ENCODE data around the gene TPK1. TPM values are rescaled to one million over a fixed set of nuclear protein-coding genes. Genes with fewer than 3 reads are reported as not detected.

Gene TPK1
- total RNA-seq, 1 donor from 2014 or later, result 14.5 TPM

- H4K20me1 ChIP-seq (ENCODE audit: low read depth), result no peaks in the 10 kb centered on the region
- peaks cover 34% of the 10 kb centered on the region for H3F3A ChIP-seq (ENCODE audit: low read depth)
- H3K9me3 Mint-ChIP-seq, result no peaks in the 10 kb centered on the region
- H3K79me2 ChIP-seq (ENCODE audit: low read depth), result no peaks in the 10 kb centered on the region
- peaks cover 8% of the 10 kb centered on the region for H3K4me1 Mint-ChIP-seq
- H3K36me3 ChIP-seq, result peaks cover 5% of the 10 kb centered on the region
- H3K27me3 Mint-ChIP-seq (ENCODE audit: insufficient read depth, low read depth), result no peaks in the 10 kb centered on the region
- H3K4me1 ChIP-seq, result peaks cover 23% of the 10 kb centered on the region
- no peak overlapping the region for H2AFZ ChIP-seq (replicated peaks)
- H3K9me3 ChIP-seq (ENCODE audit: low read depth), result no peaks in the 10 kb centered on the region
- H3K27me3 ChIP-seq, result no peaks in the 10 kb centered on the region
- H3K9ac ChIP-seq, result no peak overlapping the region
- H3K27ac ChIP-seq, result peak overlapping the region; percentile 87
- H3K4me3 ChIP-seq, result no peak overlapping the region
- no peak overlapping the region for H3K4me2 ChIP-seq
- H3K4me3 Mint-ChIP-seq, result no peak overlapping the region
- no peak overlapping the region for H3K27ac Mint-ChIP-seq
- peak; percentile 55 for DNase-seq (ENCODE audit: low spot score)
- TF ChIP-seq EZH2 (IDR thresholded peaks at IDR 0.05) (no peak), CTCF (IDR thresholded peaks at IDR 0.05) (no peak), EZH2phosphoT487 (IDR thresholded peaks at IDR 0.05) (no peak)
- H3K36me3 Mint-ChIP-seq, result no peaks in the 10 kb centered on the region
Measured at GRCh38 chr7:144534655-144535395, 301.0 kb downstream of the TPK1 start.

GRCh38 chr7:144534196-144534595, 301.7 kb downstream of the TPK1 start:
- H3K27ac ChIP-seq, result peak overlapping the region; percentile 65
- no peak for TF ChIP-seq EZH2 (IDR thresholded peaks at IDR 0.05)
- no peak for TF ChIP-seq EZH2phosphoT487 (IDR thresholded peaks at IDR 0.05)
- TF ChIP-seq CTCF (IDR thresholded peaks at IDR 0.05), result no peak
- Mint-ChIP-seq H3K4me1 (peaks cover 8% of the 10 kb centered on the region), H3K27me3 (ENCODE audit: insufficient read depth, low read depth) (no peaks in the 10 kb centered on the region), H3K9me3 (no peaks in the 10 kb centered on the region), H3K36me3 (no peaks in the 10 kb centered on the region), H3K4me3 (no peak overlapping the region), H3K27ac (no peak overlapping the region)
- H3K79me2 ChIP-seq (ENCODE audit: low read depth), result no peaks in the 10 kb centered on the region
- H2AFZ ChIP-seq (replicated peaks), result no peak overlapping the region
- H4K20me1 ChIP-seq (ENCODE audit: low read depth), result no peaks in the 10 kb centered on the region
- H3K9me3 ChIP-seq (ENCODE audit: low read depth), result no peaks in the 10 kb centered on the region
- H3K4me1 ChIP-seq, result peaks cover 23% of the 10 kb centered on the region
- no peak overlapping the region for H3K4me3 ChIP-seq
- no peak overlapping the region for H3K9ac ChIP-seq
- H3K36me3 ChIP-seq, result peaks cover 5% of the 10 kb centered on the region
- peaks cover 34% of the 10 kb centered on the region for H3F3A ChIP-seq (ENCODE audit: low read depth)
- peak; percentile 2 for DNase-seq (ENCODE audit: low spot score)
- no peaks in the 10 kb centered on the region for H3K27me3 ChIP-seq
- no peak overlapping the region for H3K4me2 ChIP-seq

DNA sequence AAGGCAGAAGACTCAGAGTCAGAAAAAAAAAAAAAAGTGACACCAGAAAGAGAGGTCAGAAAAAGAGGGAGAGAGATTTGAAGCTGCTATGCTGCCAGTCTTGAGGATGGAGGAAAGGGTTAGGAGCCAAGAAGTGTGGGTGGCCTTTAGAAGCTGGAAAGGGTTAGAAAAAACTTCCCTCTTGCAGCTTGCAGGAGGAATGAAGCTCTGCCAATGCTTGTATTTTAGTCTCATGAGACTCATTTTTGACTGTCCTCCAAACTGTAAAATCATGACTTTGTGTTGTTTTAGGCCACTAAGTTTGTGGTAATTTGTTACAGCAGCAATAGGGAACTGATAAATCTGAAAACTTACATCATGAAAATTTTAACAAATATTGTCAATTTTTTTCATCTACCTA, 304.7 kb downstream of the TPK1 start:
- no peaks in the 10 kb centered on the region for H3K9me3 Mint-ChIP-seq
- Histone ChIP-seq H3K4me3 (no peak overlapping the region), H3K27me3 (no peaks in the 10 kb centered on the region), H2AFZ (replicated peaks) (no peak overlapping the region), H3F3A (ENCODE audit: low read depth) (peaks cover 34% of the 10 kb centered on the region), H3K9me3 (ENCODE audit: low read depth) (no peaks in the 10 kb centered on the region), H3K27ac (no peak overlapping the region), H3K4me2 (peak overlapping the region; percentile 3), H4K20me1 (ENCODE audit: low read depth) (no peaks in the 10 kb centered on the region), H3K9ac (no peak overlapping the region), H3K36me3 (peaks cover 5% of the 10 kb centered on the region), H3K79me2 (ENCODE audit: low read depth) (no peaks in the 10 kb centered on the region), H3K4me1 (peaks cover 31% of the 10 kb centered on the region)
- peaks cover 8% of the 10 kb centered on the region for H3K4me1 Mint-ChIP-seq
- no peaks in the 10 kb centered on the region for H3K36me3 Mint-ChIP-seq
- no peak overlapping the region for H3K4me3 Mint-ChIP-seq
- DNase-seq (ENCODE audit: low spot score), result no peak
- H3K27ac Mint-ChIP-seq, result no peak overlapping the region
- no peaks in the 10 kb centered on the region for H3K27me3 Mint-ChIP-seq (ENCODE audit: insufficient read depth, low read depth)
- TF ChIP-seq EZH2phosphoT487 (IDR thresholded peaks at IDR 0.05), result no peak
- TF ChIP-seq EZH2 (IDR thresholded peaks at IDR 0.05), result no peak
- TF ChIP-seq CTCF (IDR thresholded peaks at IDR 0.05), result no peak

Data from neural progenitor cell (in vitro differentiated cells).